ENCODE results near the gene EFS.
"Not testable (repeated sequence)": the region's sequence is repeated elsewhere in the genome, so short reads cannot be mapped to it uniquely, and the experiment has no call there.

Gene EFS

GRCh38 chr14:23327947-23328744 lies 36.8 kb downstream of the EFS start:
- H3K4me3 ChIP-seq (IDR thresholded peaks at IDR 0.05; ENCODE audit: insufficient read depth, low read depth, low read length), result no peak overlapping the region
- peaks cover 11% of the 10 kb centered on the region for H3K79me2 ChIP-seq (ENCODE audit: insufficient read depth, low read depth)
- TF ChIP-seq CTCF (conservative IDR thresholded peaks at IDR 0.05; ENCODE audit: low read depth, low read length), result peak; percentile 80
- H4K20me1 ChIP-seq (ENCODE audit: insufficient read depth), result no peaks in the 10 kb centered on the region
- H3K4me1 ChIP-seq (ENCODE audit: low read depth, poor library complexity, severe bottlenecking), result peaks cover 37% of the 10 kb centered on the region
- no peak overlapping the region for H3K9ac ChIP-seq
- no peak overlapping the region; the same call in 1 of the 2 replicates for H3K4me2 ChIP-seq
- no peaks in the 10 kb centered on the region for H3K27me3 ChIP-seq (ENCODE audit: insufficient read depth, low read depth)
- no peak overlapping the region for H2AFZ ChIP-seq (ENCODE audit: low read depth)
- H3K36me3 ChIP-seq (ENCODE audit: insufficient read depth), result no peaks in the 10 kb centered on the region
- no peak overlapping the region for H3K27ac ChIP-seq

- H3K4me1 ChIP-seq (ENCODE audit: low read depth, poor library complexity, severe bottlenecking), result peaks cover 40% of the 10 kb centered on the region
- H4K20me1 ChIP-seq (ENCODE audit: insufficient read depth), result no peaks in the 10 kb centered on the region
- no peak overlapping the region; the same call in 1 of the 2 replicates for H3K4me2 ChIP-seq
- H3K4me3 ChIP-seq (IDR thresholded peaks at IDR 0.05; ENCODE audit: insufficient read depth, low read depth, low read length), result no peak overlapping the region
- TF ChIP-seq CTCF (conservative IDR thresholded peaks at IDR 0.05; ENCODE audit: low read depth, low read length), result no peak
- H3K27ac ChIP-seq, result no peak overlapping the region
- no peaks in the 10 kb centered on the region for H3K36me3 ChIP-seq (ENCODE audit: insufficient read depth)
- no peak overlapping the region for H3K9ac ChIP-seq
- H2AFZ ChIP-seq (ENCODE audit: low read depth), result no peak overlapping the region
- peaks cover 25% of the 10 kb centered on the region for H3K79me2 ChIP-seq (ENCODE audit: insufficient read depth, low read depth)
- no peaks in the 10 kb centered on the region for H3K27me3 ChIP-seq (ENCODE audit: insufficient read depth, low read depth)
Measured at GRCh38 chr14:23326491-23327332, 38.3 kb downstream of the EFS start.

GRCh38 chr14:23325746-23326145 lies 39.2 kb downstream of the EFS start:
- H3K36me3 ChIP-seq (ENCODE audit: insufficient read depth); H3K9ac ChIP-seq; H2AFZ ChIP-seq (ENCODE audit: low read depth); H3K27ac ChIP-seq; H3K27me3 ChIP-seq (ENCODE audit: insufficient read depth, low read depth); H3K4me3 ChIP-seq (IDR thresholded peaks at IDR 0.05; ENCODE audit: insufficient read depth, low read depth, low read length); H3K4me2 ChIP-seq; H4K20me1 ChIP-seq (ENCODE audit: insufficient read depth): not testable (repeated sequence)
- Histone ChIP-seq H3K4me1 (ENCODE audit: low read depth, poor library complexity, severe bottlenecking) (peaks cover 40% of the 10 kb centered on the region), H3K79me2 (ENCODE audit: insufficient read depth, low read depth) (peaks cover 25% of the 10 kb centered on the region)

- peaks cover 40% of the 10 kb centered on the region for H3K4me1 ChIP-seq (ENCODE audit: low read depth, poor library complexity, severe bottlenecking)
Measured at GRCh38 chr14:23324993-23325392, 40.0 kb downstream of the EFS start.

More at GRCh38 chr14:23324993-23325392, 40.0 kb downstream of the EFS start:
- no peak for TF ChIP-seq CTCF (conservative IDR thresholded peaks at IDR 0.05; ENCODE audit: low read depth, low read length)
- Histone ChIP-seq H4K20me1 (ENCODE audit: insufficient read depth) (no peaks in the 10 kb centered on the region), H3K4me2 (no peak overlapping the region), H3K27me3 (ENCODE audit: insufficient read depth, low read depth) (no peaks in the 10 kb centered on the region), H3K27ac (no peak overlapping the region), H3K4me3 (IDR thresholded peaks at IDR 0.05; ENCODE audit: insufficient read depth, low read depth, low read length) (no peak overlapping the region), H2AFZ (ENCODE audit: low read depth) (no peak overlapping the region), H3K9ac (no peak overlapping the region), H3K36me3 (ENCODE audit: insufficient read depth) (no peaks in the 10 kb centered on the region), H3K79me2 (ENCODE audit: insufficient read depth, low read depth) (peaks cover 25% of the 10 kb centered on the region)
